GM18951 (cell line): ENCODE results near the gene DPP10.

Experiments
- POLR2A ChIP-seq: IDR thresholded peaks from 4 replicates; pipeline ENCODE4 v1.6.1; 2011; ENCODE audit warnings: mild to moderate bottlenecking; ENCODE audit not compliant: insufficient read length, insufficient read depth; ENCODE audit errors: extremely low read depth
- in situ Hi-C: fragments of 300-500 bp; cut with MboI; formaldehyde crosslinking; loops from one replicate; pipeline ENCODE4 v1.12.0; 2022; ENCODE audit warnings: low sequenced_read_pairs, mixed read lengths, inconsistent platforms; ENCODE audit not compliant: unreplicated experiment

DPP10 gene

DNA sequence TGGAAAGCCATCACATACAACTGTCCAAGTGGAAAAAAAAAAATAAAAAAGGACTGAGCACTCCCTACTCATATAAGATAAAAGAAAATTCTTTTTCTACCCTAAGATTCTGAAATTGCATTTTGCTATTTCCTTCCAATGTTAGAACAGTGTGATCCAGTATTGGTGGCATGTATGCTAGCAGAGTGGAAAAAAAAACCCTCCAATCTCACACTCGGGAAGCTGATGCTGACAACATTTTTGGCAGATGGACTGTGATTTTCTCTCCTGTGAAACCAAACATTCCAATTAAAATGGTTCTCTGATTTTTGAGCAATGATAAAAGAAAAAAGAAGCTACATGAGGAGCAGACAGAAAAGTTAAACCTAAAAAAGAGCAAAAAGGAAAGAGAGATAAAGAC, 419.8 kb downstream of the DPP10 start:
- no peak for TF ChIP-seq POLR2A
- in situ Hi-C loops = no loop called here

- in situ Hi-C loops = no loop called here
- no peak for TF ChIP-seq POLR2A
Measured at GRCh38 chr2:114864901-114865300, 422.5 kb downstream of the DPP10 start.

GRCh38 chr2:114880046-114880445, 437.6 kb downstream of the DPP10 start:
- in situ Hi-C loops = no loop called here
- TF ChIP-seq POLR2A = no peak

- in situ Hi-C loops = no loop called here
- TF ChIP-seq POLR2A = no peak
Measured at GRCh38 chr2:114919985-114920384, 477.5 kb downstream of the DPP10 start.

- in situ Hi-C loops = no loop called here
- no peak for TF ChIP-seq POLR2A
Measured at GRCh38 chr2:114922076-114922475, 479.6 kb downstream of the DPP10 start.

- in situ Hi-C loops = no loop called here
- TF ChIP-seq POLR2A = no peak
Measured at GRCh38 chr2:114925296-114926255, 483.1 kb downstream of the DPP10 start.

DNA sequence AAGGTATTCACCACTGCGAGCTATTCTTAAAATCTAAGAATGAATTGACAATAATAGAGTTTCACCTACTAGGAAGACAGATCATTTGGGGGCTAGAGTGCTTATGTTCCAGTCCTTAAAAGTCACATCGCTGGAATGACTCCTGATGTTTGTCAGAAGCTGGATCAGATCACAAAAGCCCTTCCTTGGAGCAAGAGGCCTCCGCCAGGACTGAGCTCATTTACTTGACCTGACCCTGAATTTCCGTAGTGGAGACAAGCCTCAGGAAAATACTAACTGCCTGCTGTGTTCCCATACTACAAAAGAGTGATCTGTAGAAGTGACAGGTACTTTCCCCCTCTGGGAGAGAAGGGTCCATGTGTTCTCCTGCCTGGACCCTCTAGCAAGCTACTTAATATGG, 483.9 kb downstream of the DPP10 start:
- no peak for TF ChIP-seq POLR2A
- in situ Hi-C loops = no loop called here

- in situ Hi-C loops = no loop called here
- no peak for TF ChIP-seq POLR2A
Measured at GRCh38 chr2:114929225-114929624, 486.8 kb downstream of the DPP10 start.

- in situ Hi-C loops = no loop called here
- no peak for TF ChIP-seq POLR2A
Measured at GRCh38 chr2:114933671-114934241, 491.3 kb downstream of the DPP10 start.

DNA sequence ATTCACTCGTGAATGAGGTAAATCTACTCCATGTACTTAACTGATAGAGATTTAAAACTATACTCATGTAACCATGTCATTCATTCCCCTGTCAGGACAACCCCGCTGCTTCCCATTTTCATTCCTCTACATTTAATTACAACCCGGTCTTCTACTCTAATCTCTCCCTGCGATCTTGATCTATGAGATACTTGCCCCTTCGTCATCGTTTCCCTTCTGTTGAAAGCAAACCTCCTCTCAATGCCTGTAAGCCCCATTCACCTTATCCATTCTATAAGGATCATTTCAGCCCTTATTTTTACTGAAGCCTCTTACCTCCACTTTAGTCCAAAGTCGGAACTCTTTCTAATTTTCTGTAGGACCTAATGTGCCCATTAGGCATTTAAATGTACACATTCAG, 492.6 kb downstream of the DPP10 start:
- no peak for TF ChIP-seq POLR2A
- in situ Hi-C loops = no loop called here

DNA sequence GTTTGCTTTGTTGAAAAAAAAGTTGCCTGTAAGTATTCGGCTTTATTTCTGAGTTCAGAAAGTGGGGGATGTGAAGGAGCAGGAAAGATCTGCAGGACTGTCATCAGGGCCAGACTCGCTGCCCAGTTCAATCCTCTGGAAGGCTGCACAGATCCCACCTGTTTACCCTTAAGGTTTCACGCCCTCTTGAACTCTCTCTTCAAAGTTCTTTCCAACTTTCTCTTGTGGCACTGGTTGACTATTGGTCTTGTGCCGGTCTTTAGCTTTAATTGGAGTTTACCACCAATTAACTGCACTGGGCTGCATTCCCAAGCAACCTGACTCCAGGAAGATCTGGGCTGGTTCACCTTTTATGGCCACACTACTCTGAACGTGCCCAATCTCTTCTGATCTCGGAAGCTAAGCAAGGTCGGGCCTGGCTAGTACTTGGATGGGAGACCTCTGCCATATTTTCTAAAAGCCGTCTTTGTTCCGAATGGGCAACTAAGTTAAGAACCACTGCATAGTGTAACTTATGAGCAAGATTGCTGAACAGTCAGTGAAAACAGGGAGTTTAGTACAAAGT, 495.0 kb downstream of the DPP10 start:
- in situ Hi-C loops = no loop called here

DNA sequence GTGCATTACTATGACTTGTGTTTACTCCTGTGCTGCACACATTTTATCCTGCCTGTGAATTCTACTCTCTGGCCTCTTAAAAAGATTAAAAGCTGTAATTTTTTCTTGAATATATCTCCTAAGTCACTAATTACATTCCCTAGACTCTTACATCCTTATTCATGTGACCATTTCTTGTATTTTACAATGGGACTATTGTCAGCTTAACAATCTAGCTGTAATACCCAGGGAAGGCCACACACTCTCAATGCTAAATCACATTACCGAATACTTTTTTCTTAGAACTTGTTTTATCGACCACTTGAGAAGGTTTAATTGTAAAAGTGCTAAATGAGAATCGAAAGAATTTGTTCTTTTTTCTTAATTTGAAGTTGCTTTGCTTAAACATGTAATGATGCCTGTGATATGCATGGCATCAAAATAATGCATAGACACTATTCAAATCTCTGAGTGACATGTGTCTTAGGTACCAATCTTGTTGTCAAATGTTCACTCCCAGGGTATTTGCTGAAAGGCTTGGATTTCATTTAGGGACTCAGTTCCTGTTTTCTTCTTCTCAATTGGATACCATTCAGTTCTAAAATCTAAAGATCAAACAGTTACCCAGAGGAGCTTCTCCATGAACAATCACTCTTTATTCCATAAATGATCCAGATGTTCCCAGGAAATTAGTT, 498.5 kb downstream of the DPP10 start:
- in situ Hi-C loops = no loop called here
- TF ChIP-seq POLR2A = no peak

More for the DNA sequence above, 495.0 kb downstream of the DPP10 start:
- TF ChIP-seq POLR2A = no peak

- TF ChIP-seq POLR2A = no peak
- in situ Hi-C loops = no loop called here
Measured at GRCh38 chr2:114949228-114949804, 506.9 kb downstream of the DPP10 start.
